Measurements from ENCODE around the gene UNC13B. TPM values are rescaled to one million over a fixed set of nuclear protein-coding genes. Genes with fewer than 3 reads are reported as not detected.

Gene UNC13B
- total and polyA plus RNA-seq, 2 of the 8 experiments (the other 6 are each of a cell fraction or from before 2014, with no cell fraction given): 23.1 to 51.7 TPM

GRCh38 chr9:35258660-35259474 lies 97.1 kb downstream of the UNC13B start:
- H2BK15ac ChIP-seq (ENCODE audit: low read length): no peak overlapping the region
- peaks cover 0 to 3% (median 0%) of the 10 kb centered on the region in 4 experiments; a peak in 1 of 7 replicates for H3K4me1 ChIP-seq (replicated peaks in 1 of 4; ENCODE audit: control insufficient read depth in 3 of 4, insufficient read depth in 4 of 4, low read length in 3 of 4)
- H3K18ac ChIP-seq (ENCODE audit: extremely low read depth, low read length): no peak overlapping the region
- no peak overlapping the region for H2BK5ac ChIP-seq (ENCODE audit: low read depth, low read length)
- no peaks in the 10 kb centered on the region for H3K36me3 ChIP-seq (ENCODE audit: control insufficient read depth in 2 of 4, insufficient read depth in 4 of 4, low read length in 3 of 4)
- H4K8ac ChIP-seq (ENCODE audit: extremely low read depth, insufficient read depth, low read length): no peak overlapping the region
- H3K56ac ChIP-seq (replicated peaks; ENCODE audit: insufficient read length, low read depth, low read length): no peak overlapping the region
- no peaks in the 10 kb centered on the region for H3K79me2 ChIP-seq (ENCODE audit: control insufficient read depth in 1 of 2, insufficient read depth in 2 of 2, low read length in 2 of 2)
- FAIRE-seq (peak; percentile 68), DNase-seq (ENCODE audit: low read depth in 1 of 2, low spot score in 2 of 2) (no peak)
- no peak overlapping the region for H3K4me2 ChIP-seq (ENCODE audit: insufficient read depth in 1 of 2, low read depth in 2 of 2, low read length in 2 of 2)
- H4K20me1 ChIP-seq (replicated peaks in 1 of 2; ENCODE audit: control insufficient read depth in 1 of 2, insufficient read depth in 2 of 2, low read length in 2 of 2): no peaks in the 10 kb centered on the region
- H3K23me2 ChIP-seq (ENCODE audit: low read depth, low read length): no peaks in the 10 kb centered on the region
- no peak overlapping the region for H4K5ac ChIP-seq (ENCODE audit: insufficient read length, low read depth, low read length)
- no peak overlapping the region for H3K9ac ChIP-seq (replicated peaks in 1 of 4; ENCODE audit: extremely low read depth in 1 of 4, low read depth in 3 of 4, low read length in 3 of 4)
- POLR2A ChIA-PET (ENCODE audit: partially characterized antibody): interaction anchor here (0.8 to 1.5 kb wide), 2 partner anchors 15 to 142 kb away, joined by 3 read pairs; no protein-coding TSS in a partner anchor
- H3K23ac ChIP-seq (ENCODE audit: insufficient read length): no peak overlapping the region
- H4K91ac ChIP-seq (replicated peaks; ENCODE audit: insufficient read length, low read length): no peak overlapping the region
- H3K27ac ChIP-seq (ENCODE audit: low read depth, low read length): no peak overlapping the region
- TF ChIP-seq GABPA (IDR thresholded peaks at IDR 0.05; ENCODE audit: borderline replicate concordance, insufficient read depth, low read length): no peak
- peak; percentile 75 to 85 for TF ChIP-seq RAD21 (IDR thresholded peaks at IDR 0.05 in 1 of 2, conservative IDR thresholded peaks at IDR 0.05 in 1 of 2; ENCODE audit: low read depth in 2 of 2, low read length in 2 of 2)
- TF ChIP-seq, protein P1, sequence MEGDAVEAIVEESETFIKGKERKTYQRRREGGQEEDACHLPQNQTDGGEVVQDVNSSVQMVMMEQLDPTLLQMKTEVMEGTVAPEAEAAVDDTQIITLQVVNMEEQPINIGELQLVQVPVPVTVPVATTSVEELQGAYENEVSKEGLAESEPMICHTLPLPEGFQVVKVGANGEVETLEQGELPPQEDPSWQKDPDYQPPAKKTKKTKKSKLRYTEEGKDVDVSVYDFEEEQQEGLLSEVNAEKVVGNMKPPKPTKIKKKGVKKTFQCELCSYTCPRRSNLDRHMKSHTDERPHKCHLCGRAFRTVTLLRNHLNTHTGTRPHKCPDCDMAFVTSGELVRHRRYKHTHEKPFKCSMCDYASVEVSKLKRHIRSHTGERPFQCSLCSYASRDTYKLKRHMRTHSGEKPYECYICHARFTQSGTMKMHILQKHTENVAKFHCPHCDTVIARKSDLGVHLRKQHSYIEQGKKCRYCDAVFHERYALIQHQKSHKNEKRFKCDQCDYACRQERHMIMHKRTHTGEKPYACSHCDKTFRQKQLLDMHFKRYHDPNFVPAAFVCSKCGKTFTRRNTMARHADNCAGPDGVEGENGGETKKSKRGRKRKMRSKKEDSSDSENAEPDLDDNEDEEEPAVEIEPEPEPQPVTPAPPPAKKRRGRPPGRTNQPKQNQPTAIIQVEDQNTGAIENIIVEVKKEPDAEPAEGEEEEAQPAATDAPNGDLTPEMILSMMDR (IDR thresholded peaks at IDR 0.05; ENCODE audit: control extremely low read depth in 1 of 3, insufficient read depth in 1 of 3, low read depth in 1 of 3, low read length in 3 of 3): peak in 2 of 3 experiments; percentile 66 to 73; a peak in 3 of 4 replicates
- no peaks in the 10 kb centered on the region for H3K79me1 ChIP-seq (ENCODE audit: low read depth, low read length)
- no peak overlapping the region for H3K4ac ChIP-seq (replicated peaks; ENCODE audit: insufficient read length, low read depth, low read length)
- CTCF ChIA-PET (ENCODE audit: partially characterized antibody): interaction anchor here (0.6 to 2.2 kb wide), 34 partner anchors 9 to 307 kb away, joined by 3 to 26 read pairs (median 3); partner anchors contain the start of genes ATOSB and UNC13B
- no peaks in the 10 kb centered on the region for H3K9me3 ChIP-seq (ENCODE audit: insufficient read depth in 2 of 2, low read depth in 1 of 2, low read length in 1 of 2)
- no peak overlapping the region for H2BK20ac ChIP-seq (ENCODE audit: low read length)
- no peak overlapping the region for H3K4me3 ChIP-seq (ENCODE audit: extremely low read depth in 1 of 4, insufficient read depth in 2 of 4, low read depth in 3 of 4, low read length in 4 of 4)
- H2BK120ac ChIP-seq (replicated peaks; ENCODE audit: low read depth, low read length): no peak overlapping the region
- H2AK5ac ChIP-seq (ENCODE audit: low read depth, low read length): no peak overlapping the region
- H3K27me3 ChIP-seq (replicated peaks in 1 of 4; ENCODE audit: control insufficient read depth in 3 of 4, extremely low read depth in 1 of 4, insufficient read depth in 3 of 4, low read length in 3 of 4): no peaks in the 10 kb centered on the region; a peak in 1 of 7 replicates
- H2BK12ac ChIP-seq (ENCODE audit: low read depth, low read length): no peak overlapping the region
- 35% methylated on average over 5 of the region's 5 CpGs; no CpG with 5 or more reads in 1 of the 2 experiments for WGBS, 2 experiments (ENCODE audit: extremely low coverage in 1 of 2, insufficient coverage in 1 of 2, insufficient read length in 1 of 2, insufficient replicate concordance in 2 of 2, low coverage in 1 of 2, low lambda C conversion rate in 2 of 2, missing lambda C conversion rate in 1 of 2)
- H3K14ac ChIP-seq (ENCODE audit: insufficient read length): no peak overlapping the region
- no peak overlapping the region for H2AFZ ChIP-seq (ENCODE audit: low read length)
